ENCODE data around the gene NTN4.
"Not testable (repeated sequence)": the region's sequence is repeated elsewhere in the genome, so short reads cannot be mapped to it uniquely, and the experiment has no call there.

NTN4 gene

GRCh38 chr12:95616470-95616869 lies 174.1 kb downstream of the NTN4 start:
- DNase-seq: not testable (repeated sequence)

- no peak for DNase-seq
These were observed 174.8 kb downstream of the NTN4 start for GRCh38 chr12:95615749-95616148.

GRCh38 chr12:95614390-95614982 lies 176.1 kb downstream of the NTN4 start:
- DNase-seq: no peak

DNA sequence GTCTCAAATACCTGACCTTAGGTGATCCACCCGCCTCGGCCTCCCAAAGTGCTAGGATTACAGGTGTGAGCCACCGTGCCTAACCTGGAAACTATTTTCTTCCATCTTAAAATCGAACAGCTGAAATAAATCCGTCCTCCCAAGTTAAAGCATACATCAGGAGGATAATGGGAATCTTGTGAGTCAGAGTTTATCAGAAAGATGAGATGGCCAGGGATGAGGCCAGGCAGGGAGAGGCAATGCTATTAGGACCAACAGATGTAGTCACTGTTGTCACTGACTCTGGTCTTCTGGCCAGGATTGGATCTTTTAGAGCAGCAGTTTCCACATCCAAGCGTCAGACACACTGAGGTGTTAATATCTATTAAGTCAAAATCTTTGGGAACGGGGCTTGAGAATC lies 177.5 kb downstream of the NTN4 start:
- DNase-seq: no peak

DNA sequence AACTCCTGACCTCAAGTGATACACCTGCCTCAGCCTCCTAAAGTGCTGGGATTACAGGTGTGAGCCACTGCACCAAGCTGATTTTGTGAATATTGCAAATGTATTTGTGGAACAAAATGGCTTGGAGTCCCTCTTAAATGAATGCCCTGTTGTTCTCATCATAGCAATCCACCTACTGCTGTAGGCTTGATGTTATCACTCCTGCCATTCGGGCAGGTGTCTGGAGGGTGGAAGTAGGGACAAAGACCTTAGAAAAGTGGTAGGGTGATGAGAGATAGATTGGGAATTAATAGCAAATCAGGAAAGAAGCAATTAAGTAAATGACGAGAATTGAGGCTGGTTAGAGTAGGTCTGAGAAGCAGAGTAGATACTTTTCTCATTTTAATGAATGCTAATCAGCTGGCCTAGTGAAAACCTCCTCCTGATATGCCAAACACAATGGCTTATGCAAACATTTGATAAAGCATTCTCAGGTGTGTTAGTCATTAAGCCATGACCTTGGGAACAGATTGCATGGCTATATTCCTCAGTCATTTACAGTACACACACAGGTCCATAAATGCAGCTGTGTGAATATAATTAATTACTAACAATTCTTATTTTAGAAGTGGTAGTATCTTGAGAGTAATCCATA lies 178.8 kb downstream of the NTN4 start:
- DNase-seq: peak; percentile 85

DNA sequence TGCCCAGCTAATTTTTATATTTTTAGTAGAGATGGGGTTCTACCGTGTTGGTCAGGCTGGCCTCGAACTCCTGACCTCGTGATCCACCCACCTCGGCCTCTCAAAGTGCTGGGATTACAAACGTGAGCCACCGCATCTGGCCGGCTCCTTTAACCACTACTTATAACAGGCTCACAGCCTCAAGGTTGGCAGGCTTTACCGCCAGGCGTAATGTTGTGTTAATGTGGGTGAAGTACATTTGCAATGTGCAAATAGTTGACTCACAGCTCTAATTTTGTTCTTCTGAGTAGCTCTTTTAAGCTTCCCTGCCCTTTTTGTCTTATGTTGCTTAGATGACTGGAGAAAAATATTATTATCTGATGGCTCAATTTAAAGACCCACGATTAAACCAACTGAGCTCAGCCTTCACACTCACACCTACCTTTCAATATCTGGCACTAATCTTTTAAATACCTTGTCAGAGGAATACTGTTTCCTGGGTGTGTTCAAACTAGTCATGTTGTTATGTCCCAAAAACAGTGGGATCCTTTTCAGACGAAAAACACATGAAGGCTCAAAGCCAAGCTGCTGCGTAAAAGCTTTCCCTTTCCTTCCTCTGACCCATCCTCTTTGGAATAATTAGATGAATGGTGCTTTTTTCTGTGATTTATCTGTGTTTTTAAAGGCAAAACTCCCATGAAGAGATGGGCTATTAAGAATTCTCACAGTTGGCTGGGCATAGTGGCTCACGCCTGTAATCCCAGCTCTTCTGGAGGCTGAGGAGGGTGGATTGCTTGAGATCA lies 182.1 kb downstream of the NTN4 start:
- DNase-seq: peak; percentile 73

All from NCI-H774 (cell line).